Activated naive CD4-positive, alpha-beta T cell treated with anti-CD3 and anti-CD28 coated beads, Interleukin-2, amount 50 U/mL, for 72 hours (primary cell): ENCODE data around the gene ADAMTSL1. TPM values are rescaled to one million over a fixed set of nuclear protein-coding genes. Genes with fewer than 3 reads are reported as not detected.

Experiments used
- ATAC-seq, 2 donors: fragments of 150-1000 bp; cut with Tn5 transposase; 2 replicates each; pipeline ENCODE4 v1.10.0; 2021; ENCODE audit warnings: mild to moderate bottlenecking in 2 of 2, moderate library complexity in 2 of 2
- DNase-seq, 2 donors: peaks; one replicate each; pipeline ENCODE4 v3.0.0; 2021 to 2022; ENCODE audit warnings: low spot score in 2 of 2
- H3K27ac Mint-ChIP-seq, 2 donors: one replicate each; pipeline ENCODE4 v1.8.0; 2022; ENCODE audit warnings: mild to moderate bottlenecking in 2 of 2, mixed read lengths in 2 of 2
- H3K36me3 Mint-ChIP-seq, 2 donors: one replicate each; pipeline ENCODE4 v1.8.0; 2022; ENCODE audit warnings: mixed read lengths in 2 of 2
- H3K9me3 Mint-ChIP-seq, 2 donors: one replicate each; pipeline ENCODE4 v1.8.0; 2022; ENCODE audit warnings: mixed read lengths in 2 of 2
- total RNA-seq, 2 donors: library from RNA; stranded (reverse); gene quantifications; one replicate each; pipeline ENCODE4 v1.2.3, GENCODE V29; 2022

The ADAMTSL1 gene
- total RNA-seq, 2 donors from 2014 or later, result not detected

DNA sequence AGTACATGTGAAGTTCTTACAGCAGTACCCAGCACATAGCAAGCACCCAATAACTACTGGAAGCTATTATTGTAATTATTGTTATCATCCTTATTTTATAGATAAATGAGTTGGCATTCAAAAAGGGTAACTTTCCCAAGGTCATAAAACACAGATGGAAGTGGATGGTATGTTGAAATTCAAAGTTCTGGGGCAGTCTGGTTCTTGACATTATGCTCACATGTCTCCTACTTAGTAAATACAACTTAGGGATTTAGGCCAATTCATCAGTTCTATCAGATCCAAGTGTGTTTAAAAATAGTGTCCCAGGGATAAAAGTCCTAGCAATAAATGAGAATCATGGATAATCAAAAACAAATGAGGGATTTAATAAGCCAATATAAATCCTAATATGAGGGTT, 265.2 kb downstream of the ADAMTSL1 start:
- H3K36me3 Mint-ChIP-seq, result no peaks in the 10 kb centered on the region
- H3K27ac Mint-ChIP-seq, result no peak overlapping the region
- no peak for ATAC-seq
- H3K9me3 Mint-ChIP-seq, result no peaks in the 10 kb centered on the region
- no peak for DNase-seq

DNA sequence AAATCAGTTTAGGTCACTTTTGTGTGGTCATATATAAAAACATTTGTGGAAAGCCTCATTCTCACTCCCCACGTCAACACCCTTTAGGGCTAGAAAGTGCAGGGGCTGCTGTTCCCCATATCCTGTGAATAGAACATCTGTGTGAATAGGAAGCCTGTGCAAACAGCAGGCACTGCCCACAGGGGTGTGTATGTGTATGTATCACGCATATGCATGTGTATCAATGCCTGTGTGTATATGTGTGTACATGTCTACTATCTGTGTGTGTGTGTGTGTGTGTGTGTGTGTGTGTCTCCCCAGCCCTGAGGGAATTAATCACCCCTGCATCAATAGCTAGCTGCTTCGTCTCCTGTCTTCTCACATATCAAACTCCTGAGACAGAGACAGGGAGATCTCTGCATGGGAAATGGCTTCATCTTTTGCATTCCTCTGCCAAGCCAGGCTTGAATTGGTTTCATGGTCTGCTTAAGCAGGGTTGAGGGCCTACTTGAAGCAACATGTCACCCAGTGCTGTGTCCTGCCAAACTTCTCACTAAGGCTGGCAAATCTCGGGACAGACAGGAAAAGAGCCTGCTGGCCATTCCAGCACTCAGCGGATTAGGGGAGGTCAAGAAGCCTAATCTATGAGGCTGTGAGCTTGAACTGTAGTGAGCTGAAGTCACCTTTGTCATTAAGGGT, 265.8 kb downstream of the ADAMTSL1 start:
- Mint-ChIP-seq H3K9me3 (no peaks in the 10 kb centered on the region), H3K27ac (no peak overlapping the region), H3K36me3 (no peaks in the 10 kb centered on the region)
- DNase-seq (no peak), ATAC-seq (no peak)

GRCh38 chr9:18741359-18741758, 267.4 kb downstream of the ADAMTSL1 start:
- no peaks in the 10 kb centered on the region for H3K36me3 Mint-ChIP-seq
- ATAC-seq (no peak), DNase-seq (no peak)
- no peak overlapping the region for H3K27ac Mint-ChIP-seq
- no peaks in the 10 kb centered on the region for H3K9me3 Mint-ChIP-seq

- Mint-ChIP-seq H3K9me3 (no peaks in the 10 kb centered on the region), H3K27ac (no peak overlapping the region), H3K36me3 (no peaks in the 10 kb centered on the region)
- DNase-seq (no peak), ATAC-seq (no peak)
These were observed 268.0 kb downstream of the ADAMTSL1 start for GRCh38 chr9:18741945-18742344.

- DNase-seq (no peak), ATAC-seq (no peak)
- Mint-ChIP-seq H3K36me3 (no peaks in the 10 kb centered on the region), H3K27ac (no peak overlapping the region), H3K9me3 (no peaks in the 10 kb centered on the region)
These were observed 269.5 kb downstream of the ADAMTSL1 start for GRCh38 chr9:18743421-18743820.

GRCh38 chr9:18743971-18744370, 270.0 kb downstream of the ADAMTSL1 start:
- Mint-ChIP-seq H3K27ac (no peak overlapping the region), H3K9me3 (no peaks in the 10 kb centered on the region), H3K36me3 (no peaks in the 10 kb centered on the region)
- DNase-seq, result no peak
- no peak for ATAC-seq

DNA sequence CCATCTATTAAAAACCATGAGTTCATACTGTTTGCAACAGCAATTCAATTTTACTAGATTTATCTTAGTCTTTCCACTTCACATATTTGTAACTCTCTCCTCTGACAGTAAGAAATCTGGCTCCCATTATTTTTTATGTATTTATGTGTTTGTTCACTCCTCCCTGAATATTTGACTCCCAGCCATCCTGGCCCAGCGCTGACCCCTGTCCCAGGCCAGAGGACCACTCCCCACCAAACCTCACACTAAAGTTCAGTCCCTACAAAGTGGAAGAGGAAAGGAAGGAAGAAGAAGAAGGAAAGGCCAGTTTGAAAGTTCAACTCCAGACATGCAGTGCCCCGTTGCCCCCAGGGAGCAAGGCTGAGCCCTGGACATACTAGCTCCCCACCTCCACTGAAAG, 271.8 kb downstream of the ADAMTSL1 start:
- no peaks in the 10 kb centered on the region for H3K36me3 Mint-ChIP-seq
- no peak for DNase-seq
- H3K27ac Mint-ChIP-seq, result no peak overlapping the region
- no peaks in the 10 kb centered on the region for H3K9me3 Mint-ChIP-seq
- ATAC-seq, result no peak

DNA sequence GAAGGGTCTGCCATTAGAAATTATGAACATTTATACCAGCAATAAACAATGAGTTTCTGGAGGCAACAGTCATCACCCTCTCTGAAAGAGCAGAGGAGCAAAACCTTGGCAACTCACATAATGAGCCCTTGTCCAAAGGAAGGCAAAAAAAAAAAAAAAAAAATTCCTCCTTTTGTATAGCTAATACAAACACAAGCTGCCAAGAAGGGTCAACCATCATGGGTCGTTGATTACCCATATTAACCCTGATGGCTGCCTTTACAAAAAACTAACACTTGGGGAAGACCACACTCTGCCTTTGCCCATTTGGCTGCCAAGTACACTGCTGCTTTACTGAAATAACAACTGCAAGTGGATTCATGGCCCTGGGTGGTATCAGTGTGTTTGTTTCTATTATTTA, 272.7 kb downstream of the ADAMTSL1 start:
- H3K9me3 Mint-ChIP-seq, result no peaks in the 10 kb centered on the region
- ATAC-seq, result no peak
- no peak for DNase-seq
- no peak overlapping the region for H3K27ac Mint-ChIP-seq
- H3K36me3 Mint-ChIP-seq, result no peaks in the 10 kb centered on the region

- DNase-seq (no peak), ATAC-seq (no peak)
- Mint-ChIP-seq H3K27ac (no peak overlapping the region), H3K9me3 (no peaks in the 10 kb centered on the region), H3K36me3 (no peaks in the 10 kb centered on the region)
These were observed 273.6 kb downstream of the ADAMTSL1 start for GRCh38 chr9:18747595-18747994.

- no peaks in the 10 kb centered on the region for H3K36me3 Mint-ChIP-seq
- DNase-seq (no peak), ATAC-seq (no peak)
- H3K27ac Mint-ChIP-seq, result no peak overlapping the region
- no peaks in the 10 kb centered on the region for H3K9me3 Mint-ChIP-seq
These were observed 274.3 kb downstream of the ADAMTSL1 start for GRCh38 chr9:18748251-18748701.

DNA sequence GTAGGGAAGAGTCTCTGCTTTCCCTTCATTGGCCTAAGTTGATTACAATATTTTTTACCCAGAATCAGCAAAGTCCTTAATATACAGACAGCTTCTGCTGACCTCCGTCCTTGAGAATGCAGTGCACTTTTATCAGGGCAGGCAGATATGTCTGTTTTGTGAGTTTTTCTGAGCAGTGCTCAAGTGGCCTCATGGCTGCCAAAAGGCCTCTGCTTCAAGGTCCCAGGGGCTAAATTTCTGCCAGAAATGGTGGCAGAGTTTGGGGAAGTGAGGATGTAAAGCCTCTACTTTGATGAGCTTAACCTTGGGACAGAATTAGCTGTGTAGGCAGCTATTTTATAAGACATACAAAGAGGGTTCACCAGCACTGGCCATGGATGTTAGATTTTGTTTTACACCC, 275.8 kb downstream of the ADAMTSL1 start:
- DNase-seq (no peak), ATAC-seq (no peak)
- no peak overlapping the region for H3K27ac Mint-ChIP-seq
- no peaks in the 10 kb centered on the region for H3K9me3 Mint-ChIP-seq
- H3K36me3 Mint-ChIP-seq, result no peaks in the 10 kb centered on the region

- DNase-seq (no peak), ATAC-seq (no peak)
- Mint-ChIP-seq H3K36me3 (no peaks in the 10 kb centered on the region), H3K9me3 (no peaks in the 10 kb centered on the region), H3K27ac (no peak overlapping the region)
These were observed 280.0 kb downstream of the ADAMTSL1 start for GRCh38 chr9:18753904-18754303.

DNA sequence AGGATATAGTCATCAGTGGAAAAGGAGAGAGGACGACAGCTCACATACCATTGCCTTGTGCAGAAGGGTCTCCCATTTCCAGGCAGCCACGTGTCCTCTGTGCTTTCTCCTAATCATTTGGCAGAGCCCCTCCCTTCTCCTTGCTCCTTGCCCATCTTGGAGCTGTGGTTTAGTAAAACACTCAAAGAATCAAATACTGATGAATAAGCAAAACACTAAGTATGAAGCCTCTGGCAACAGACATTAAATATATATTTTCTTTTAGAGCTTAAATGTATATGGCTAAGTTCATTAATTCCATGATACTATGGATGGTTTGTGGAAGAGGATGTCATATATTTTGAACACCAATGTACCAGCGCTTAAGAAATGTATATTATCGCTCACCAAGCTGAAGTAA, 280.6 kb downstream of the ADAMTSL1 start:
- DNase-seq (no peak), ATAC-seq (no peak)
- no peaks in the 10 kb centered on the region for H3K9me3 Mint-ChIP-seq
- no peaks in the 10 kb centered on the region for H3K36me3 Mint-ChIP-seq
- H3K27ac Mint-ChIP-seq, result no peak overlapping the region

- ATAC-seq (no peak), DNase-seq (no peak)
- no peaks in the 10 kb centered on the region for H3K9me3 Mint-ChIP-seq
- no peaks in the 10 kb centered on the region for H3K36me3 Mint-ChIP-seq
- no peak overlapping the region for H3K27ac Mint-ChIP-seq
These were observed 281.3 kb downstream of the ADAMTSL1 start for GRCh38 chr9:18755263-18755662.

DNA sequence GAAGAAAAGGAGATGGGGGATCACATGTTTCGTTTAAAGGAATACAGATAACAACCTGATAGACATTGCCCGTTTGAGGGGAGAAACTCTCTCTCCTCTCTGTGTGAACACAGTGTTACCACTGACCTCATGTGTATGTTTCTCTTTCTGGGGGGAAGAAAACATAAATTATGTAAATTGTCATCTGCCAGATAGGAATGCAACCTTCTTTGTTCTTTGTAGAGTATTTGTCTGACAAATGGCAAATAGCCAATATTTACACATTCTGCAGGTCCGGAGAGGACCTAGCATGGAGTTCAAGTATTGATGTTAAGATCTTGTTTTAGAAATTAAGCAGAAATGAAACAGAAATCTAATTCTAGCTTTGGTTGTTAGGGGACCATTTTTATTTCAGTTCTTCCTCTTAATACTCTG, 282.8 kb downstream of the ADAMTSL1 start:
- ATAC-seq (no peak), DNase-seq (no peak)
- H3K36me3 Mint-ChIP-seq, result no peaks in the 10 kb centered on the region
- H3K27ac Mint-ChIP-seq, result no peak overlapping the region
- no peaks in the 10 kb centered on the region for H3K9me3 Mint-ChIP-seq

DNA sequence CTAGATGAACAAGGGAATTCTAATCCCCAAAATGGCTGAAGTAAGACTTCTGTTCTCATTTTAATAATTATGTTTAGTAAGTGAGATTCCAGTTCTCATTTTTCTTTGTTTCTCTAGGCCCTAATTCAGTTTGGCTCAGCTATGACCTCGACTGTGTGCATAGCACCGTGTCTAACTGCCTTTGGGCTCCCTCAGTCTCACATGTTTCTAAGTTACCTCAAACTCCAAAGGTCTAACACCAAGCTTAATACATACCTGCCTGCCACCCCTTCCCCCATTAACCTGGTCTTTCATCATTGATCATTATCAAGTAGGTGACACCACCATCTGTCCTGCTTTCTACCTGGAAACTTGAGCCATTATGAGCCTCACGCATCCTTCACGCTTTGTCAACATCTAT, 285.9 kb downstream of the ADAMTSL1 start:
- no peak for DNase-seq
- Mint-ChIP-seq H3K36me3 (no peaks in the 10 kb centered on the region), H3K9me3 (no peaks in the 10 kb centered on the region), H3K27ac (no peak overlapping the region)
- ATAC-seq, result no peak

DNA sequence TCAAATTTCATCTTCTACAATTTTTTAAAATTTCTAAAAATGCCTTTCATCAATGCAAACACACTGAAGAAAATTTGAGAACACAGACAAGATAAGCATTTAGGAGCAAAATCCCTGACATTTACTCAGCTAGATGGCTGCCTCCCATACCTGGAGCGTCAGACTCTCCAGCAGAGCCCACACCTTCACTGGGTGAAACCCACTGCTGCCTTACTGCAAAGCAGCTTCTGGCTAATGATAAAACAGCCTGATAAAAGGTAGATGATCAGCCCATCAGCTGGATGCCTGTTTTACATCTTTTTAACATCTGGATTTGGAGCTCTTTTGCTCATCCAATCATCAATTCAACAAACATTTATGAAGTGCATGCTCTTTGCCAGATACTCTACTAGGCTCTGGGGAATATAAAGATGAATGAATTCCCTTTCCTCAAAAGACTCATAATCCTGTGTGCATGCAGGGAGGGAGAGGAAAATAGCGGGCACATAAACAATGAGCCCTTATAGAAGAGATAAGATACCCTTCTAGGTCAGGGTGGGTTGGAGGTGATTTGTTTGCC, 287.9 kb downstream of the ADAMTSL1 start:
- Mint-ChIP-seq H3K36me3 (no peaks in the 10 kb centered on the region), H3K27ac (no peak overlapping the region), H3K9me3 (no peaks in the 10 kb centered on the region)
- DNase-seq, result no peak
- ATAC-seq, result no peak

GRCh38 chr9:18766989-18767550, 293.1 kb downstream of the ADAMTSL1 start:
- H3K36me3 Mint-ChIP-seq, result no peaks in the 10 kb centered on the region
- ATAC-seq, result no peak

More at GRCh38 chr9:18766989-18767550, 293.1 kb downstream of the ADAMTSL1 start:
- H3K9me3 Mint-ChIP-seq, result no peaks in the 10 kb centered on the region
- no peak for DNase-seq
- no peak overlapping the region for H3K27ac Mint-ChIP-seq
